Islet precursor cell (in vitro differentiated cells): ENCODE results near the gene RIPK3.
A peak's percentile ranks its signal among the peaks of the same experiment; 100 is the strongest.
"Not testable (repeated sequence)": the region's sequence is repeated elsewhere in the genome, so short reads cannot be mapped to it uniquely, and the experiment has no call there.

Source experiments
- DNase-seq: peaks from one replicate; pipeline ENCODE4 v3.0.0-alpha.2; 2018

Gene RIPK3

DNA sequence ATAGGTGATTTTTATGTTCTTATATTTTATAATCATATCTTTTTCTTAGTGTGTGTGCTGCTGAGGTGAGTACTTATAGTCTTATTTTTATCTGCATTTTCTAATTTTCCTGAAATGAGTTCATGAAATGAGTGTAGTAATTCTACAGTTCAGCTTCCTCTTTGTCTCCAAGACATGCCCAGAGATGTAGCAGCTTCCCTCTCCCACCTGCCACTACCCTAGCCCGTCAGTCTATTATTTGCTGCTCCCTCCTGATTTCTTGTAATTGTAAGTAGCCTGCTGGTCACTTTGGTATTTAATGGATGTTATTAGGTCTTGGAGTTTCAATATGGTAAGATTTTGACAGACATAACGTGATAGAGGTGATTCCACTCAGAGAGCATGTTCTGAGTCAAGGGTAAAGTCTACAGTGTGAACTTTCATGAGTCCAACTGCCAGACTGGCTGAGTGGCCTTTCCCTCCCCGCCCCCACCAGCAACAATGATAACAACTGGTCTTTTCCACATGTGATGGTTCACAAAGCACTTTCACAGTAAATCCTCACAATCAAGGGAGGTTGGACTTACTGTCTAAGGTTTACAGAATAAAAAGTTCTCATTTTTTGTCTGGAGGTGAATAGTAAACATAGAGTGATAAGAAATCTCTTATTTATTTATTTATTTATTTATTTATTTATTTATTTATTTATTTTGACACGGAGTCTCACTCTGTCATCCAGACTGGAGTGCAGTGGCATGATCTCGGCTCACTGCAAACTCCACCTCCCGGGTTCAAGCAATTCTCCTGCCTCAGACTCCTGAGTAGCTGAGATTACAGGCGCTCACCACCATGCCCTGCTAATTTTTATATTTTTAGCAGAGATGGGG is 4.2 kb upstream of the RIPK3 start:
- DNase-seq = no peak

DNA sequence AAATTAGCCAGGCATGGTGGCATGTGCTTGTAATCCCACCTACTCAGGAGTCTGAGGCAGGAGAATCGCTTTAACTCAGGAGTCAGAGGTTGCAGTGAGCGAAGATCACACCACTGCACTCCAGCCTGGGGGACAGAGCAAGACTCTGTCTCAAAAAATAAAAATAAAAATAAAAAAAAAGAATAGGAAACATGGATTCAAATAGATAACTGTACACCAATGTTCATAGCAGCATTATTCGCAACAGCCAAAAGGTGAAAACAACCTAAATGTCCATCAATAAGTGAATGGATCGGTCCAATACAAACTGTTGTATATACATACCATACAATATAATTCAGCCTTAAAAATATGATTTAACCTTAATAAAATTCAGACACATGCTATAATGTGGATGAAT is 3.1 kb upstream of the RIPK3 start:
- DNase-seq = no peak

DNA sequence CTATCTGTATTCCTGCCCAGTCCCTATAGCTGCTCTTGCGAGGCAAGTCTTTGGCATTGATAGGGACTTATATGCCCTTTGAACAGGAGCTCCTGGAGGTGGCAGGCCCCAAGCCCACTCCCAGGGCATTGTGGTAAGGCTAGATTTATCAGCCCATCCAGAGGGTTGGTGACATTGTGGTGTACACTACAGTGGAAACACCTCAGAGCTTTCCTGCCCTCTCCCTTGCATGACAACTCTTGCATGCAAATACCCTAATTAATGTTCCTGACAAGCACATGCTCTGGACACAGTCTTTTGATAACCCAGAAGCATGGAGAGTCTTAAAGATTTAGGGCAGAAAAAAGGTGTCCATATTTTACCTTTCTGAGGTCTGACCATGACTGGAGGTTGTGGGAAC is 815 bp upstream of the RIPK3 start:
- DNase-seq = no peak

DNA sequence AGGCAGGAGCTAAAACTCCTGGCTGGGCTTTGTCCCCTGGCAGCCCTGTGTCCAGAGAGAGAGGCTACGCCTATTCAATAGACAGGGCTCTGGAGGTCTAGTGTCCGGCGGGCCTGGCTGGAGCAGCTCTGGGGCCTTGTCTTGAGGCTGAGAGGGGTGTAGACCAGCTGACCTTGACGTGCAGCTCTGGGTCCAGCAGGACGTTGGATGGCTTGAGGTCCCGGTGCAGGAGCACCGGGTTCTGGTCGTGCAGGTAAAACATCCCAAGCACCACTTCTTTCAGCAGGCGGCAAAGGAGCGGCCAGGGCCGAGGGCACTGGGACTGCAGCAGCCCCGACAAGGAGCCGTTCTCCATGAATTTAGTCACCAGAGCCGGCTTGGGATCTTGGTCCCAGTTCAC is 948 bp downstream of the RIPK3 start:
- DNase-seq = no peak

DNA sequence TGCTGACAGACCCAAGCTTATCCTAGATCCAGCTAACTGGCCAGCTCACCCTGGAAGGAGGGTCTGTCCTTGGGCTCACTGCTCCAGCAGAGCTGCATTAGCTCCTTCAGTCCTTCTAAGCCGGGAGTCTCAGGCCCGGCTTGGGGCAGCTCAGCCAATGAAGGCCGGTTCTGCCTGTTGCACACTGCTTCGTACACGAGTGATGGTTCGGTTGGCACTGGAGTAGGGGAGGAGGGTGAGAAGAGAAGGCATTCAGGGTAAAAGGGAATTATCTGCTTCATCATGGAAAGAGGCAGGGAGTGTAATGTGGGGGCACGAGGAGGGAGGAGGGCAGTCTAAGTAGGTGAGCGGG is 2.0 kb downstream of the RIPK3 start:
- DNase-seq = no peak

DNA sequence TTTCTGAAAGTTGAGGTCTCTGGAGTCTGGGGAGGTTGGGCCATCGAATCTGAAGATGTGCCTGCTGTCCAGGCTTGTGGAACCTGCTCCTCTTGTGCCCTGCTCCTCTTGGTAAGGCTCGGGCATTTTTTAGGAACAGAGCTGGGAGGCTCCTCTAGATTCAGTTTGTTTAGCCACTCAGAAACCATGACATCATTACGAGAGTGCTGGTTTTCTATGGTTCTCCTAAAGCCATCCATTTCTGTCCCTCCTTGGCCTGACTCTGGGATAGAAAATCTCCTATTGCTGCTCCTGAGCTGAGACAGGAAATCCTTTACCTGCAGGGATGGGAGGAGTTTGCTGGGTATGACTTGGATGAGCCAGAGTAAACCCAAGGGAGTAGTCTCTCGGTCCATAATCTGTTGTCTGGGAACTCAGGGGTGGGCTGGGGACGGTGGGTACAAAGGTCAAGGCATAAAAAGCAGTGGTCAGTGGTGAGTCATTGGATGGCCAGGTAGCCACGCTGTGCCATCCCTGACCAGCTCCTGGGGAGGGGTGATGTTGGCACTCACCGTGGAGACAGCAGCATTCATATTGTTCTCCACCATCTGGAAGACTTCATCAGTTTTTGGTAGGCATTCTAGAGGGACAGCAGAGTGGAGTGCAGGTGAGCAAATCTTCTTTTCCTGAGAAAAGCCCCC is 2.5 kb downstream of the RIPK3 start:
- DNase-seq = no peak

DNA sequence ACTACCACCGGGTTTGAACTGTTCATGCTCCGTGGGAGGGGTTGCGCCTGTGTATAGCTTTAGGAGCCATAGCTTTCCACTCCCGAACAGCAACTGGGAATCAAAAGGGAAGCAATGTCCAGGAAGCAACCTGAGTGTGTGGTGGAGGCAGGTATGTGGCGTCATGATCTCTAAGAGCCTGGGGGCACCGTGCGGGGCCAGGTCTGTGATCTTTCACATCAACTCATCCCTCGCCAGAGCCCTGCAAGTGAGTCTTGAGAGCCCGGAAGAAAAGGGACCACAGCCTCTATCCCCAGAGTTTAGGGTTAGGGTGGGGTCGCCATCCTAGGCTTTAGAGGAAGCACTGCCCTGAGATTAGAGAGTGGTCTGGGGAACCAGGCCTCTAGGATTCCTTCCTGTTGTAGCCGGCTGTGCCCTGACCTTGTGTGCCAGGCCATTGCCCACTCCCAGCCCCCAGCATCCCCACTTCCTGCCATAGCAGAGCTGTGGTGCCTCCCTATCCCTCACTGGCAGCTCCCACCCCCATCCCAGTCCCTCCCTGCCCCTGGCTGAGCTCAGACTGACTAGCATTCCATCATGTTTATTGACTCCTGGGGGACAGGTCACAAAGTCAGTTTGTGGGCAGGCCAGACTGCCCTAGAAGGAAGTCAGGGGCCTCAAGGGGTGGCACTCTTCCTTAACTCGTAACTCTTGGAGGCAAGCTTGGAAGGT is 4.2 kb downstream of the RIPK3 start:
- no peak for DNase-seq

DNA sequence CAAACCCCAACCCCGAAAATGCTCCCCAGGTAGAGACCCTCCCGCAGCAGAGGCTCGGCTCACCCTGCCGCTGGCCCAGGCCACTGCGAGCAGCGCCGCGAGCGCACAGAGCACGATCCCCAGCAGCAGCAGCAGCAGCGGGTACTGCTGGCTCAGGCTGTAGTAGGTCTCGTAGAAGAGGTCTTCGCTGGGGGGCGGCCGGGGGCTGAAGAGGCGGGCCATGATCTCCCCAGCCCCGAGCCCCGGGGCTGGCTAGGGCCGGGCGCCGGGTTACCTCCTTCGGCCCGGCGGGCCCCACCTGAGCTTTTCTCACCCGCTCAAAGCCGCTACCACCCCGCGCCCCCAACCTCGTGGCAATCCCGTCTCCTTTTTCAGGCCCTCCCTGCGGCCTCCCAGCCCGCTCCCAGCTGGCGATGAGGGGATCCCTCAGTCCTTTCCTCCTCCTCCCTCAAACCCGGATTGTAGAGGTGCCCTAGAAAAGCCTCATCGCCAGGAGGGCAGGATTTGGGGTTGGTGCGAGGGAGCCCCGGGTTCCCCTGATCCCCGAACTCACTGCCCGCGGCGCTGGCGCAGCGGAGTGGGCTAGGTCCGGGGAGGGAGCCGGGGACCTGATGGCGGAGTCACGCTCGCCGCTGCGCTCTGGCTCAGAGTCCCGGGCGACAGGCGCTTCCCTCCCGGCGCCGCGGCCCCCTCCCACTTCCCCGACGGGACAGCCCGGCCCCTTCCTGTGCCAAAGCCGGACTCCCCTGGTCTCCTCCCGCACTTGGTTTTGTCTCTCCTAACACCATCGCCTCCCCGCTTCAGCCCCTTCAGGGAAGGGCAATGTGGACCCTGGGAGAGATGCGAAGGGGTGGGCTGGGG is 5.1 kb downstream of the RIPK3 start, which contains the start of gene ADCY4:
Gene ADCY4, minus strand, starts transcription at position 641 of the 861 bp plus-strand sequence. Its CDS starts 419 bp downstream, at position 222.
- DNase-seq = no peak

DNA sequence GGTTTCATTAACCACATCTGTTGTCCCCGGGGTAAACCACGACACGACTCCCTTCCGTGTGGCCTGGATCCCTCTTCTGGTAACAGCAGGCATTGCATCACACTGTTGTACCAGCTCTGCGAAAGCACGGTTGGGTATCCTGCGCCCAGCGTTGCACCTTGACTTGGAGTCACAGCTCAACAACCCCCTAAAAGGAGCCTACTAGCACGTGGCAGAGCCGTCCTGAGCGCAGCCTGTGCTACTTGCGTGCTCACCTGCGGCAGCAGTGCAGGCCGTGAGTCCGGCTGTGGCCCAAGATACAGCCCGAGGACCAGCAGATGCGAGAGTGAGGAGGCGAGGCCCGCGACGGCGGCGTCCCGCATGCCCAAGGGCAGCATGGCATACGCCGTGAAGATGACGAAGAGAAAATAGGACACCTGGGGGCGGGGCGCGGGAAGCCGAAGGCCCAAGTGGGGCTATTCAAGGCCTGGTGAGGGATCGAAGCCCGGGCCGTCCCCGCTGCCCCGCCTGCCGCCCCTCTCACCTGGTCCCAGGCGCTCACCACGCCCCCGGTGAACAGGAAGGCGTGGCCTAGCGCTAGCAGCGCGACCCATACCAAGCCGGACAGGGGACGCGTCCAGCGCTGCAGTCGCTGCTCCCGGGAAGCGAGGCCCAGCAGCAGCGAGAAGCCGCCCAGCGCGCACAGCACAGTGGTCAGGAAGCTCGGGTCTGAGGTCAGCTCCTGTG is 7.4 kb downstream of the RIPK3 start:
- peak; percentile 85 for DNase-seq

DNA sequence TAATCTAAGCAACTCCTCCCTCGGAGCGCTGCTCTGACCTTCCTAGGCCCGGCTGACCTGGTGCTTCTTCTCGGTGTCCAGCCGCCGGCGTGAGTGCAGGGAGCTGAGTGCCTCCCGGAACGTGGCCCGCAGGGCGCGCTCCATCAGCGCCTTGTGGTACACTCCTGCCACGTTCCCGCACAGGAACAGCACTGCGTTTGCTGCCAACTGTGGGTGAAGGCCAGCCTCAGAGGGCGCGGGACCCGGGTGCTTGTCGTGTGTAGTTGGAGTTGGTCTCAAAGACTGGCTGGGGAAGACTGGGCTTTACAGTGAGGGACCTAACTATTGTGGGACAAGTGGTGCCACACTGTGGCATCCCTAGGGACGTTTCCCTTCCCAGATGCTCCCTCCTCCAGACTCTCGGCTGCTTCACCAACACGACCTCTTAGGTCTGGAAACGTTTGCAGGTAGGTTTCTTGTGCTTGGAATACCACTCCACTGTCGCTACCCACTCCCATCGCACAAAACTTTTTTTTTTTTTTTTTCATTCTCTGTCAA is 8.0 kb downstream of the RIPK3 start:
- no peak for DNase-seq

DNA sequence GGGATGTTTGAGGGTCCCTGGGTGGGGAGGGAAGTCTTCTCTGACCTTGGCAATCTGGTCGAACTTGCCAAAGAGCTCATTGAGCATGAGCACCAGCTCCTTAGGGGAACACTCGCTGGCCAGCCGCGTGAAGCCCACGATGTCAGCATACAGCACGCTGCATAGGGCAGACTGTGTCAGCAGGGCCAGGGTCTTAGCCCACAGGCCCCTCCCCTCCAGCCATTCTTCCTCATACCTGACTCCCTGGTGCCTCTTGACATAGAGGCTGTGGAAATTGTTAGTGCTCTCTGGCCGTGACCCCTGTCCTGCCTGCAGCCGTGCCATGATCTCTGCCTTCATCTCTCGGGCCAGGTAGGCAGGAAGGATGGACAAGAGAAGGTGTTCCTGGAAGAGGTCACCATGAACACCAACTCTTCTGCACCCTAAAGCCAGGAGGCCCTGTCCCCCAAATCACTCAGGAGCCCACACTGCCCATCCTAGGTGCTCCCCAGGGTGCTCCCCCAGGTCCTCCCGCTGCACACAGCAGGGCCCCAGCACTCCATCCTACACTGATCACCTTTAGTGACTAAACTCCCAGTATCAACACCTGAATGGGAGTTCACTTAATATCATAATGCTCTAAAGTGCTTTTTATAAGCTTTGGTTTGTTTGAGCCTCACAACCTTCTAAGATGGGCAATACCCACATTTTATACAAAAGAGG is 8.7 kb downstream of the RIPK3 start:
- DNase-seq = no peak

DNA sequence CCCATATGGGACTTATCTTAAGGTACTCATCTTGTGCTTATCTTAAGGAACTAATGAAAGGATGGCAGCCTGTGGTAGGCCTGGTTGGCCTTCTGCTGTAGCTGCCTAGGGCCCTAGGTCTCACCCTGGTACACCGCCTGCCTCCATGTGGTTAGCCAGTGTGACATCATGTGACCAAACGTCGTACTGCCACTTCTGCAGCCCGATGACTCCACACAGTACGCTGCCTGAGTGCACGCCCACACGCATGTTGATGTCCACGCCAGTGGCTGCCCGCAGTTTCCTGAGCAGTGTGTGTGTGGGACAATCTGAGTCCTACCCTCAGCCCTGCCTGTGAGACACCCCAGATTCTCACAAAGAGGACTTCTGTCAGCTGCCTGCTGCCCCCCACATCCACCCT is 10.1 kb downstream of the RIPK3 start:
- DNase-seq = no peak

DNA sequence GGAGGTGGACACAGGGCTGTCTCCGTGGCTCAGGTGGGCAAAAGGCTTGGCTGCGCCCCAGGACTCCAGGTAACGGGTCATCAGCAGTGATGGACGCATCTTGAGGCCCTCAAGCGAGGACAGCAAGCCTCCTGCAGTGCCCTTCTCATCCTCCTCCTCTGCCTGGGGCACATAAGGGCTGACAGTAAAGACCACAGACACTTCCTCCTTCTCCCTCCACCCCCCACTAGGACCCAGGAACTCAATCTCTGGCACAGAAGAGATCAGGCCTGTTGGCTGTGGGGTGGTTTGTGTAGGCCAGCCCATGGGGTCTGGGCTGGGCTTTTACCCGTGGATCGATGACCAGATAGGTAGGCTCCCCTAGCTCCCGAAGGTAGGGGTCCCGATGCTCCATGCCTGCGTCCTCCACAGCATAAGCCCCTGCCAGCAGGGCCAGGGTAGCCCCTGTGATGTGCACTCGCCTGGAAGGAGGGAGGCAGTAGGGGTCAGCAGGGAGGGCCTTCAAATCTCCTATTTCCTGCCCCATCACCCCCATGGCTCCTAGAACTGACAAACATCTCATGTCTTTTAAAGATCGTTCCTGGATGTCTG is 10.6 kb downstream of the RIPK3 start:
- DNase-seq = no peak

DNA sequence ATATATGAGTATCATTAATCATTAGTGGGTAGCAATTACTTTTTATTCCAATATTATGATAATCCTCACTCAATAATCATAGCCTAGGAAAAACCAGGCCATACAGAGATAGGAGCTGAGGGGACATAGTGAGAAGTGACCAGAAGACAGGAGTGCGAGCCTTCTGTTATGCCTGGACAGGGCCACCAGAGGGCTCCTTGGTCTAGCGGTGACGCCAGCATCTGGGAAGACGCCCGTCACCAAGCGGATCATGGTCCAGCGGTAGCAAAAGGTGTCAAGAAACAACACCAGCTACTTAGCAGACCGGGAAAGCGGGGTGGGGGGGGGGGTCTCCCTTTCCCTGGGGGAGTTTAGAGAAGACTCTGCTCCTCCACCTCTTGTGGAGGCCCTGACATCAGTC is 11.9 kb downstream of the RIPK3 start:
- DNase-seq = not testable (repeated sequence)

DNA sequence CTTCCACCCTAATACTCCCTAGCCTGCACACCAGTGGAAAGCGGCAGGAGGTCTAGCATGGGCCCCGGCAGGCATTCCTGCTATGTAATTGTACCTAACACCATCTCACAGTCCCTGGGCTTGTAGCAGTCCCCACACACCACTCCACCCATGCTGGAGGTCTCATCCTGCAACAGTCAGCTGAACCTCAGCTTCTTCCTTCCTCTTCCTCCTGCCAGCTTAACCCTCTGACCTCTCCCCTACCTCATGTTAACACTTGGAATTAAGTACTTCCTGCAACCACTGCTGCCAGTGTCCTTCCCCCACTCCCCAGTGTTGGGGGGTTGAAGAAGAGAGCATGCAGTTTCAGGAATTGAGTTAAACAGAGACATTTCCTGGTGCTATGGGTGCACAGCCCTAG is 12.5 kb downstream of the RIPK3 start:
- DNase-seq = no peak

DNA sequence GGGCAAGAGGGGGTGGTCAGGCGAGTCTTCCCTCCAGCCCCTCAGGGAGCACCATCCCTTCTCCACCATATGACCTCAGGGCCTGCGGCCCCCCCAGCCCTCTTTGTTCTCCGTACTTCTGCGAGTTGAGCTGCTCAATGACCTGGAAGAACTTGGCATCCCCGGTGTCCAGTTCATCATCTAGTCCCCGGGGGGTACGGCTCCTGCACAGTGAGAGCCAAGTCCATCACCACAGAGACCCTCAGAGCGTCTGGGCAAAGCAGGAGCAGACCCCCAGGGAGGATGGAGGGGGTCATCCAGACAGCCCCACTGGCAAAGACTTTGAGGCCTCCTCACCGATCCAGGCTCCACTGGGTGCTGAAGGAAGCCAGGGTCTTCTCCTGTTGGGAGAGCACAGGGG is 13.8 kb downstream of the RIPK3 start:
- DNase-seq = no peak

DNA sequence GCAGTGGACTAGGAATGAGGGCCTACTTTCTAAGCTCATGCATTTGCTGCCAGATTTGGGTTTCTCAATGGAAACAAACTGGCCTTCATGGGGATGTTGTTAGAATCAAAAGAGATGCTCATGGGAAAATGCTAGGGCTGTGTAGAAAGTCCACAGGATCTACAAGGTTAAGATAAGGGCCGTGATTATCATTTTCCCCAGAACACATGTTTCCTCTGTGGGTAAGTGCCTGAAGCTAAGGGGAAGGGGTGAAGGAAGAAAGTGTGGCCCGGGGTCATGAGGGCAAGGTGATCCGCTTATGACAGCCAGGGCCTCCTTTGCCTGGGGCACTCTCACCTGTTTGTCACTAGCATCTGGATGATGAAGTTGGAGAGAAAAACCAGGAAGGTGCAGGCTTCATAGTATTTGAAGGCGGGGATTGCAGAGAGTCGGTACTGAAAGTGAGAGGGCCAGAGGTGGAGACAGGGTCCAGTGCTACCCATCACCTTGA is 14.7 kb downstream of the RIPK3 start:
- no peak for DNase-seq

DNA sequence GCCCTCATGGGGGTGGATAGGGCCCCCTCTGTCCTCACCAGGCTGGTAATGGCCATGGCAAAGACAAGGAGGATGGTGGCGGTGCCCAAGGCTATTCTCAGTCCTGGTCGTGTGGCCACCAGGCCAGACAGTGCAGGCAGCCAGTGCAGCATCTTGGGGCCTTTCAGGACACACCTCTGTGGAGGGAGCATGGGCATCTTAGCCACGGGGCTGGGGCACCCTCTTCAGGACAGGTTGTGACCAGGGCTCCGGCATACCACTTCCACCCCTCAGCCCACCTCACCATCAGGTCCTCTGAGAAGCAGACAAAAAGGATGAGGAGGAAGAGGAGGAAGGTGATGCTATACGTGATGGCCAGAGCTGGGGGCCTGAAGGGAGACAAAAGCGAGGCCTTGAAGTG is 15.8 kb downstream of the RIPK3 start:
- DNase-seq = no peak

DNA sequence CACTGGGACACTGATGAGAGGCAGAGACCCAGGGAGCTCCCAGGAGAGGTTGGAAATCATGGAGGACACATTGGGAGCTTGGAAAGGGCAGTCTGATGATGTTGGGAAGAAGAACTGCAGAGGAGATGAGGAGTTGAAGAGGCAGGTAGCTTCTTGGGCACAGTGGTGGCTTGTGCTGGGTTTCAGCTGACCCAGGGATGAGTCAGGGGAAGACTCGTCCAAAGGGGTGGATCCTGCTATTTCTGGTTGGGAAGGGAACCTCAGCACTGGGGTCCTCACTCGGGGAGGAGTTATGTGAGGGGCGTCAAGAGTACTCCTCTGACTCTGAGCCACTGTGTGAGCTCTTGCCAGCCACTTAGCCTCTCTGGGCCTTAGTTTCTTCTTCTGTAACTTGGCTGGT is 16.4 kb downstream of the RIPK3 start:
- DNase-seq = no peak

DNA sequence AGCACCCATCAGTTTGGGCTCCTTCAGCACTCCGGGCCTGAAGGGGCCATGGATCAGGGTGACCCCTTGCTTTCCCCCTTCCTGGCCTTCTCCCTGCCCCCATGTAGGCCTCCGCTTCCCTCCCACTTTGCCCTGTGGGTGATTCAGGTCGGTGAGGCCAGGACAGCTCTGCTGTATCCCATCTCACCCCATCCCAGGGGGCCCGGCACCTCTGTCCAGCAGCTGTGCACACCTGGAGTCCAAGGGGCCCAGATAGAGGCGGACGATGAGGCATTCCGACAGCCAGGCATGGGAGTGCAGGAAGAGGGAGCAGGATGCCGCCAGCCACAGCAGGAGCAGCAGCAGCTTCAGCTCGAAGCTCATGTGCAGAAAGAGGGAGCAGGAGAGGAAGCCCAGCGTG is 17.1 kb downstream of the RIPK3 start:
- no peak for DNase-seq
